HG02884 (cell line): ENCODE data around the gene SYNE1.
"Not testable (repeated sequence)": the region's sequence is repeated elsewhere in the genome, so short reads cannot be mapped to it uniquely, and the experiment has no call there.

Source experiments
- ATAC-seq: cut with Tn5 transposase; IDR thresholded peaks from one replicate; pipeline ENCODE4 v1.9.1; 2021; ENCODE audit warnings: mild to moderate bottlenecking, moderate library complexity; ENCODE audit not compliant: unreplicated experiment

The SYNE1 gene

DNA sequence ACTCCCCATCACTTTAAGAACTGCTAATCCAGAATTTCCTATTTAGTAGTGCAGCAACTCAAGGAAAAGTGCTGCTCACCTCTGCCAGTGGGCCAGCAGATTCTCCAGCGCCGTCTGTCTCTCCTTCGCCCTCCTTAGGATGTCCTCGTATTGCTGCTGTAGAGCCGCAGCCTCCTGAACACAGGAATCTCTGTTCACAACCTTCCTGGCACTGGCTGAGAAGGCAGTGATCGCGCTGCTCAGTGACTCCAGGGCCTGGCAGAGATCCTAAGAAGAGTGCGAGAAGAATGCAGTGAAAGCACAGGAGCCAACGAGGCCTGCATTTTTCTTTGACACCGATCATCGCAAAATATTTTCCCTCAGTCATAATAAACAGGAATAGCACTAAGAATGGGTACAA, 209.0 kb downstream of the SYNE1 start:
- ATAC-seq, result no peak

DNA sequence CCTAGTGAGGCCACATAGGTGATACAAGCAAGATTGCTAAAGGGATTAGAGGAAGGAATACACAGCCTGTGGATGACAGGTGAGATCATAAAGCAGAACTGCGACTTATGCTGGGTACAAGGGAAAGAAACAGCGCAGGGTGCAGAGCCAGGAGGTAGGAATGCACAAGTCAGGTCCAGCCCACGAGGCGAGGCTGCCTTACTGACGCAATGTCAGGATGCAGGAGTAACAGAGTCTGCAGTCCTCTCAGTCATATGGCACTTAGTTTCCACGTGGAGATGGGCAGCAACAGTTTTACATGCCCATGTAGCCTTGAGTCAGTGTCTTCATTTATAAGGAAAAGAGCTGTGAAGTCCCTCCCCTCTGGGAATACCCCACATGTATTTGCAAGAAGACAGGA, 210.9 kb downstream of the SYNE1 start:
- no peak for ATAC-seq

DNA sequence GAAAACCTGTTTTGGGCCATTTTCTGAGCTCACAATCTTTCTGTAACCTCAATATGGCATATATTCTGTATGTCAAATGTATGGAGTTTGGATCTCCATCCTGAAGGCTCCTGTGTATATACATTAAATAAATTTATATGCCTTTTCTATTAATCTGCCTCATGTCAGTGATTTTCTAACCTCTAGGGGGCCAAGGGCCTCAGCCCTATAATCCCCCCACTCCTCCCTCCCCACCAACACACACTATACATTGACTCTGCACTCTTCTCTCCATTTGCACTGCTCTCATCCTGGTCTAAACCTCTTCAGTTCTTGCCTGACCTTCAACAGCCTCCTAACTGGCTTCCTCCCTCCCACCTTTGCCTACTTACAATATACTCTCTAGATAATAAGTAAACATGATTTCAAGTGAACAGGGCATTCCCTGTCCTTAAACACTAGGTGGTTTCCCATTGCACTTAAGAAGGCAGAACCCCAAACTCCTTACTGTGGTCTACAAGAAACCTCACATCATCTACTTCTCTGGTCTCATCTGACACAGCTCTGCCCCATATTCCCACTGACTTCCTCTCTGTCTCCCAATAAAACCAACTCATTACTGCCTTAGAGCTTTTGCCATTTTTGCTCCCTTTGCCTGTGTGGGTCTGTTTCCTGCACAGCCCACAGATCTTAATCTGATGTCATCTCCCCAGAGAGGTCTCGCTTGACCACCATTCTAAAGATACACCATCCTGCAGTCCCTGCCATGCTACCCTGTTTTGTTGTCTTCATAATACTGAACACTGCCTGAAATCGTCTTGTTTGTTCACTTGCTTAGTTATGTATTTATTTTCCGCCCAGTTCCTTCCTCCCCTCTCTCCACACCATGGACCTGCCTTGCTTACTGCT, 213.7 kb downstream of the SYNE1 start:
- ATAC-seq, result no peak

DNA sequence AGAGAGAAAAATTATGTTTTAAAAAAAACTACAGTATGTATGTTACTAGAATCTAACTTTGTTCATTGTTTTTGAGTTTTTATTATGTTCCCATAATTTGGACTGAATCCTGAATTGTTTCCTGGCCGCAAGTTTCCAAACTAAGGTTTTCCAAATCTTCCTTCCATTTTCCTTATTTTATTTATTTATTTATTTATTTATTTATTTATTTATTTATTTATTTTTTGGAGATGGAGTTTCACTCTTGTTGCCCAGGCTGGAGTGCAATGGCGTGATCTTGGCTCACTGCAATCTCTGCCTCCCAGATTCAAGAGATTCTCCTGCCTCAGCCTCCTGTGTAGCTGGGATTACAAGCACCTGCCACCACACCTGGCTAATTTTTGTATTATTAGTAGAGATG, 215.7 kb downstream of the SYNE1 start:
- not testable (repeated sequence) for ATAC-seq

DNA sequence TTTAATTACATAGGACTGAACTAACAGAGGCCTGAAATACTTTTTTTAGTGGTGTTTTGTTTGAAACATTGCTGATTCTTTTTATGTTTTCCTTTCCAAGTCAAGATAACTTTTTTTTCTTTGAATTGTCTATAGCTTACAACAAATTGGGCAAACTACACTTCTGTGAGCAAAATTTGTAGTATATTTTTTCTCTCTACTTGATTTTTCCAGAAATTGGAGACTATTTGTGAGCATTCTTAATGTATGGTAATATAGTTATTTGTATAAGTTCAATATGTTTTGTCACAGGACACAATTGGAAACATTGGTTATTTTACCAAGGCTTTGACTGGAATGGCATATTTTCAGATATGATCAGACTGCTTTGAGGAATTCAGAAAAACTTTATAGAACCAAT, 216.5 kb downstream of the SYNE1 start:
- no peak for ATAC-seq

DNA sequence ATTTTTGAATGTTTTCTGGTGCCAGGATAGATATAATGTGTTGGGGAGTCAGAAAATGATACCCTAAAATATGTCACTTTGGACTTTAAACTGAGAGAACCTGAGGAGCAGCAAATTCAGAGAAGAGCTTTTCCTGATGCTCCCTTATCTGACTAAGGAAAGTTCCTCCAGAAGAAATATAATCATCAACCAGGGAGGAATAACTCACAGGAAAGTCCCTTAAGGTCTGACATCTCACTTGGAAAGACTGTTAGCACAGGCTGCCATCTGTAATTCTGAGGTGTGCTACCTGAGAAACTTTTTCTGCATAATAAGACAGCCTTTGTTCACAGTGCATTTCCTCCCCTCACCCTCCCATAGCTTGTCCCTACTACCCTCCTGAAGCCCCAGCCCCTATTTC, 218.6 kb downstream of the SYNE1 start:
- ATAC-seq, result no peak

DNA sequence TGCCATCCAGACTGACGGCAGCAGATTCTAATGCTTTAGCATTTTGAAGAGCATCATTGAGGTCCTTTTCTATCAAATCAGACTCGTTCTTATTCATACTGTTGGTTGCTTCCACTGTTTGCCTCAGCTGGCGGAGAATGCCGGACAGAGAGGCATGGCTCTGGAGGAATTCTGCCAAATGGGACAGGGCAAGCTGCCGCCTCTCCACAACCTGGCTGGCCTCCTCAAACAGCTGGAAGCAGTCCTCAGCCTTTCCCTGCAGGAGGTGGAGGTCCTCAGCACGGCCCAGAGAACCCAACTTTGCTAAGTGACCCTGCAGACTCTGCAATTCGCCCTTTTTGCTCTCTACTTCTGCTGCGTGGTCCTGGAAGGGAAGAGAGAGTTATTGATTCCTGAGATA, 220.5 kb downstream of the SYNE1 start:
- ATAC-seq, result no peak

DNA sequence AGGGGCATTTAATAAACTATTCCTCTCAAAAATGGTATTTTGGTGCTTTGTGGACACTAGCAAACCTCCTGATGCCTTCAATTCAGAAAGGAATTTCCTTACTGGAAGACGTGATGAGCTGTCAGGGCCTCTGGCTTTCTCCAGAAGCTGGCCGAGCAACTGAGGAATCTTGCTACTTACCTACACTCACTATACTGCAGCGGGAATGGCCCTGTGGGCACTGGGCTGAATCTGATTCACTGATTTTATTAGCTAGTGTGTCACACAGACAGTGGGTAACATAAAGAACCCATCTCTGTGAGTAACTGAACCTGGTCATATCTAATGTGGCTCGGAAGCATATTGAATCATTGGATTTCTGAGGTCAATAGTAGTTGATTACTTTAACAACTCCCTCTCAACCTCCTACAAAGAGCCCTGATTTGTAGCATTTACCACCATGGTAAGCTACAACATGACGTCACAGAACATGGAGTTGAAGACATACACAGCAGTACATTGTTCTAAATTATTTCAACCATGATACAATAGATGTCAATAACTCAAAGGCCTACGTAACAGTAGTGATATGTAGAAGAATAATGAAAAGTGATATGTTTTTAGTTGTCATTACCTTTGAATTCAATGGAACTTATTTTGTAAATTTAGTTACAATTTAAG, 232.1 kb downstream of the SYNE1 start:
- no peak for ATAC-seq

DNA sequence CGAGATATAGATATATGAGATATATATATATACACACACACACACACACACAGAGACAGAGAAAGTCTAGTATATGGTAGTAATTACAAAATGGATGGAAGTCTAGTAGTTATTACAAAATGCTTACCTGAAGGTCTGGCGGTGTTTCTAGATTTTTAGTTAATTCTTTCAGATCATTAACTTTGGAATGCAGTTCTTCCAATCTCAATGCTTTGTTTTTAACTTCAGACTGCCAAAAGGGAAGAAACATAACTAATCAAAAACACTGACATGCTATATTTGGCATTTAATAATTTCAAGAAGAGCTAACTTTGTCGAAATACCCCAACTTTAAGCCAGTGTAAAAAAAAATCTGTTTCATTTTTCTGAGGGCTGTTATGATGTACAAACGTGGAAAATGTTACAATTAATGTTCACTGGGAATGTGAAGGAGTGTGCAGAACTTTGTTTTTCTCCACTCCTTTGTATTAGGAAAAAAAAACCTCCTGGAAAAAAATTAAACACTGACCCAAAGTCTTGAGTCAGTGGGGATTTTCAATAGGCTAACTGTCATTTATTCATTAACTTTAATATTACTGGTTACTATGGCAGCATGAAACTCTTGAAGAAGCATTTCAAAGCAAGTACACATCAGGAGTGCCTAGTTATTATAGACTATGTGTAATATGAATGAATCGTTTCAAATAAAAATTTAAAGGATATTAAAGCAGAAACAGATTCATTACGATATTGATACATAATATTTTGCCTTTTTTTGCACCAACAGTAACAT, 232.9 kb downstream of the SYNE1 start:
- no peak for ATAC-seq

DNA sequence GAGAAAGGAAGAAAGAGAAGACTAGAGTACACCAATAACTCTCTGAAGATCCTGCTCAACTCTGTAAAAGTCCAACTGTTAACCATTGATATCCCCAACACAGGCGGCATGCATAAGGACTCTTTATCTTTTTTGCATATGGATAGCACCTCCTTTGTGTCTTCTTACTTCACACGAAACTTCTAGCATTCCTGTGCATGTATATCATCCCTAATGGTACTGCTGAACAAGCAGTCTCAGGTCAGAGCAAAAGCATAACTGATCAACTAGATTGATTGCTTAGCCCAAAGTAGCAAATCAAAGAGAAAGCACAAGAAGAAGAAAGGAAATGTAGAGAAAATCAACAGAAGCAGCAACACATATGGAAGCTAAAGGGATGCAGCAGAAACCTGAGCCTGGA, 234.4 kb downstream of the SYNE1 start:
- no peak for ATAC-seq

DNA sequence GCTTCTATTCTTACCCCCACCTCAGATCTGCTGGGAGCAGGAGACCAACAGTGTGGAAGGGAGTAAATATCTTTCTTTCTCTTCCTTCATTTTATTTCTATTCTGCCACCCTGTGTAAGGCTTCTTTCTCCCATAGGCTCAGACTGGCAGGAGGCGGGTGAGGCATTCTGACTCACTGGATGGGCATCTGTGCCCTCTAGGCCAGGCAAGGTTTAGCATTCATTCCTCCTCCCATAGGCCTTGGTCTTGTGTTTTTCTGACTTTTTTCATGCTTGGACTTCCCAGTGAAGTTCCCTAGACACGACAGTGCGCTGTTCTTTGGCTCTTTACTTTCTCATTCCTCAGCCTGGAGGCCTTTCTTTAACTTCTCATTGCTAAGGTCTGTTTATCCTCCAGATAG, 235.2 kb downstream of the SYNE1 start:
- ATAC-seq, result no peak

DNA sequence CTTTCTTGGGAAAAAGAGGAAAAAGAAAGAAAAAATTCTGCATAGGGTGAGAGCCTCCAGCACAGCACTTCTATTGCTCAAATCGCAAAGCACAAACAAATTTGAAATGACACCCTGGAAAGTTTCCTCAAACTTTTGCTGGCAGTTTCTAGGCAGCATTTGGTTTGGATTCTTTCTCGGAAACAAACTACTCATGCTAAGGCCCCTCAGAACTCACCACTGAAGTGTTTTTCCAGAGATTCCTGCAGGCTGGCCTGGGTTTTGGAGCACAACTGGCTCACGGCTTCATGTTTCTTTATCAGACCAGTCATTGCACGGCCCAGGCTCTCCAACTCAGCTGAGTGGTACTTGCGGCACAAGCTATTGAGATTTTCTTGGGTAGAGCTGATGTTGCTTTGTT, 237.8 kb downstream of the SYNE1 start:
- no peak for ATAC-seq

DNA sequence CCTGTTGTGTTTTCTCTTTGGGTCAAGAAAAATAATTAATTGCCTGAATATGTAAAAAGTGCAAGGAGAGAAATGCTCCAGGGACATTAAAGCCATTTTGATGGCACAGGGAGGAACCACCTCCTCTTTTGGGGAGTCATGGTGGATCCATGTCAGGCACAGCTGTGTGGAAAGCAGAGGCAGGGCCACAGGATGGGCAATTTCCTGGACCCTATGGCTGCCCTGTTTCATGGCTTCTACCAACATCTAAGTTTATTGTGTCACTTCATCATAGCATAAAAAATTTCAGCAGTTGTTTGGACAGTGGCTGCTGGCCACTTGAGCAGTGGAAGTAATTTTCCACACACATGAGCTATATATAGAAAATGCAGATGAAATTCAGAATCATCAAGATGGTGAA, 238.2 kb downstream of the SYNE1 start:
- ATAC-seq, result no peak

DNA sequence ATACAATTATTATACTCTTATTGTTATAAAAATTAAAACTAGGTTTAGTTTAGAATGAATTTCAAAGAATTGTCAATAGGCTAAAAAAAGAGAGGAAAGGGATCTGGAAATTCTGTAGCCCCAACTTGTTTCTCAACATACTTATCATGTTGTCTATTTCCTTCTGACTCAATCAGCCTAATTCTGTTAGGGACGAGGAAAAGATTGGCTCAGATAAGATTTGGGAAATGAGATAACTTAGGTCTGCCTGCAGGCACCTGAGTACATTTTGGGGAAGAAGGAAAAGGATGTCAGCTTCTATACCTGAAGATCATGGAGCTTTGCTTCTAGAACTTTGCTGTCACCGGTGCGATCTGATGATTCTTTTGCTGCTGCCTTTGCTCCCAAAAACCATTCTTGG, 238.8 kb downstream of the SYNE1 start:
- no peak for ATAC-seq

DNA sequence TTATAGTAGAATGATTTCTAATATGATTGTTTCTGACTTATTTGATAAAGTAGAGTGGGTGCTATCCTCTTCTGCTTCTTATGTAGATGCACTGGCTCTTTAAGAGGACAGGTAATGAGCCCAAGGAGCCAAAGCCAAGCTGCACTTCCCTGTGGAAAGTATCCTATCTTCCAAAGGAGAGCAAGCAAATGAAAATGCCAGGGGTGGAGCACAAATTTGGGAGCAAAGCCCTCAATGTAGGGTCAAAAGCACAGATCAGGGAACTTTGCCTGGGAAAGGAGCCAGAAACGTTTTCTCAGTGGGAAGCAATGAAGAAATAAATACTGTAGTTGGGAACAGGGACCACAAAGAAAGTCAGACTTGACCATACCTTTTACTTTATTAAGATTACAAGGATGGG, 242.9 kb downstream of the SYNE1 start:
- ATAC-seq, result no peak

DNA sequence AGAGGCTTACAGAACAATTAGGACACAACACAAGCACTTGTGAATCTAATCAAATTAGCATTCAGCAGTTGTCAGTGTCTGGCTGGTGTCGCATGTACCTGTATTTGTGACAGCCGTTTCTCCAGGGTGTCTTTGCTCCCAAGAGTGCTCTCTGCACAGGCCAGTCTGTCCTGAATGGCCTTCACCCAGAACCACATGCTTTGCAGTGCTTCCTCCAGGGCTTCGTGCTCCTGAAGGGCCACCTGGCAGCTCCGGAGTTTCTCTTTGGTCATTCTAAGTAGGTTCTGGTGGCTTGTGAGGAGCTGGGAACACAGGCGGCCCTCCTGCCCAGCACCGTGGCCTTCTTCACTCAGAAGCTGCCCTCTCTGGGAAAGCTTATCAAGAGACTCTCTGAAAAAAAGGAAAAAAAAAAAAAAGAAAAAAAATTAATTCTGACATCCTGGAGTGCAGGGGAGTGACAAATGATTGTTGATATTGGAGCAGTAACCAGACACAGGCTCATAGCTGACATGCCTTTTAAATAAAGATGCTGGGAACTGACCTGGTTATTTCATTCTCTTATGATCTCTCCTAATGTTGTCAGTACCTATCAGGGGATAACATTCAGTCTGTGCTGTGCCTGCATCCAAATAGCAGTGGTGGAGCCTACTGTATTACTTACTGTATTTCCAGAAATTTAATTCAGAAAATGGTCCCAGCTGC, 245.8 kb downstream of the SYNE1 start:
- no peak for ATAC-seq

DNA sequence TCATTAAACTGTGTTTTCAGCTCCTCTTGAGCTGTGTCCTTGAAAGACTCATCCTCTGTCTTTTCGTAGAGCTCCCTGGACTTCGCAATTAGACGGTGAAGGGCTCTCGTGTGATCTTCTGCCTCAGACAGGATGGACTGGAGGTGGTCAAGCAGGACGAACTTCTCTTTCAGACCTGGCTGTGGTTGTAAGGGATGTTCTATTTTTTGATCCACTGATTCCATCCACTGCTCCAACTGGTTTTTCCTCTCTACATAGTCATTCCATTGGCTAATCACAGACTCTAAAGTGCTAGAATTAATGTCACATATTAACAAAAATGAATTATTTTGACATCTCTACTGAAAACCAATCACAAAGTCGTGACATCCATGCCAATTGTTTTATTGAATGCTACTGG, 250.1 kb downstream of the SYNE1 start:
- ATAC-seq, result no peak

DNA sequence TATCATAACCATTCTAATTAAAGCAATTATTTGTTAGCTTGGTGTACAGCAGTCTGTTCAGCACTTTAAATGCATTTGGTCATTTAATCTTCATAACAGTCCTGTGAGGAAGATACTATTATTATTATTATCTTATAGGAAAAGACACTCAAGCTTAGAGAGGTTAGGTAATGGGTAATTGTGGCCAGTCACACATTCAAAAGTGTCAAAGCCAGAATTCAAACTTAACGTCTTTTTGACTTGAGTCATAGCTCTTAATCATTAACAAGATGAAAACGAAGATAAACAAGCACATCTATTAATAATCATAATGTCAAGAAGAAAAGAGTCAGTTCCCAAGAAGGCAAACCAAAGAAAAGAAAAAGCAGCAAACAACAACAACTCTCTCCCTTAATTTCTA, 251.0 kb downstream of the SYNE1 start:
- ATAC-seq, result no peak

DNA sequence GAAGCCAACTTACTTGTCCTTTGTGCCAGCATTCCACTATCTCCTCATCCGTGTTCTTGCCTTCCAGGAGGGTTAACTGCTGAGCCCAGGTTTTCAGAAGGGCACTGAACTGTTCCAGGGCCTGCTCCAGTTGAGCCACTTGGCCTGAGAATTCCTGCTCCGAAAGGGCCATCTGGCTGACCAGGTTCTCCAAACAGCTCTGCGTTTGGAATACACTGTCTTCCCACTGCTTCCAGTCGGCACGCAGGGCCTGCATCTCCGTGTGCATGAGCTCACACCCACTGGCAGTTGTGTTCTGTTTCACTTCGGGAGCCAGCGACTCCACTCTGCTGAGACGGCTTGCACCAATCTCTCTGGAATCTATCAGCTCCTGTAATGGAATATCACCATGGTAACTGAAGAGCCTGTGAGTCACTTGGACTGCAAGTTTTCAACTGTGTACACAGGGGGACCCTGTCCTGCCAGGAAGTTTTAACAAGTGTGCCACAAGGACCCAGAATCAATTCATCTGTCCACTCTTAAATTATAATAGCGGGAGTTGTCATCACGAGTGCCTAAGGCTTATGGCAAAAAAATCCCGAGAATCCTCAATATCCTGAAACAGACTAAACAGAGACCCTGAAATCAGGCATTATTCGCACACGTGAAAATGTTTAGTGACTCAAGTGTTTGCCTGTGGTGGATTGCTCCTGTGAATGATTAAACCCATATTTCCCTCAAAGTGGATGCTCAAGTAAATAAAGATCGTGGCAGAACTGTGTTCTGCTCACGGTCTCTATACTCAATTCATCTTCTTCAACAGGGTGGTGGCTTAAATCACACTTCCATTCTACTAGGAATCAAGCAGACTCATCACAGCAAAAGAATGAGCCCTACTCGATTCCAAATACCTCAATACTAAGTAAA, 255.9 kb downstream of the SYNE1 start:
- ATAC-seq, result no peak

DNA sequence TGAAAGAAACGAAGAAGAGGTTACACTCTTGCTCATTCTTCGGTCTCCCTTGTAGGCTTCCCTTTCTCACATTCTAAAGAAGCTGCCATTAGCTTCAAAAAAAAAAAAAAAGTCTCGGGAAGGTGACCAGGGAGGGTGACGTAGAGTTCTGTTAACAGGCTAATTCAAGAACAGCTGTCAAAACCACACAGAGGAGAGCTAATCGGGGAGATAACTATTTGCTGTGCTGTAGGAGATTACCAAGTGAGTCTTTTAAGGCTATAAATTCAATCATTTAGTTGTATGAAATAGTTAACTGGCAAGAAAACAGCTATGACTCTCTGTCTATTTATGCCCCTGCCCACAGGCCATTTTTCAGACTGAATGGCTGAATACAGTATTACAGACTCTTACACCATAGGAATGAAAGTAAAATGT, 256.8 kb downstream of the SYNE1 start:
- ATAC-seq, result no peak
